ENCODE measurements around the gene PCGF6.

PCGF6 gene

GRCh38 chr10:103394180-103394579 lies 43.2 kb upstream of the PCGF6 start:
- H3K4me1 ChIP-seq: peaks cover 0 to 37% (median 28%) of the 10 kb centered on the region in 4 donors
- intact Hi-C loops (cut with DNase I; ENCODE audit: low total_unique reads): loop anchor here (2.0 kb wide), 1 partner anchor 27 kb away; the partner anchor contains the start of gene TAF5
- TF ChIP-seq, protein P1, sequence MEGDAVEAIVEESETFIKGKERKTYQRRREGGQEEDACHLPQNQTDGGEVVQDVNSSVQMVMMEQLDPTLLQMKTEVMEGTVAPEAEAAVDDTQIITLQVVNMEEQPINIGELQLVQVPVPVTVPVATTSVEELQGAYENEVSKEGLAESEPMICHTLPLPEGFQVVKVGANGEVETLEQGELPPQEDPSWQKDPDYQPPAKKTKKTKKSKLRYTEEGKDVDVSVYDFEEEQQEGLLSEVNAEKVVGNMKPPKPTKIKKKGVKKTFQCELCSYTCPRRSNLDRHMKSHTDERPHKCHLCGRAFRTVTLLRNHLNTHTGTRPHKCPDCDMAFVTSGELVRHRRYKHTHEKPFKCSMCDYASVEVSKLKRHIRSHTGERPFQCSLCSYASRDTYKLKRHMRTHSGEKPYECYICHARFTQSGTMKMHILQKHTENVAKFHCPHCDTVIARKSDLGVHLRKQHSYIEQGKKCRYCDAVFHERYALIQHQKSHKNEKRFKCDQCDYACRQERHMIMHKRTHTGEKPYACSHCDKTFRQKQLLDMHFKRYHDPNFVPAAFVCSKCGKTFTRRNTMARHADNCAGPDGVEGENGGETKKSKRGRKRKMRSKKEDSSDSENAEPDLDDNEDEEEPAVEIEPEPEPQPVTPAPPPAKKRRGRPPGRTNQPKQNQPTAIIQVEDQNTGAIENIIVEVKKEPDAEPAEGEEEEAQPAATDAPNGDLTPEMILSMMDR (IDR thresholded peaks at IDR 0.05): no peak
- peaks cover 28 to 37% (median 31%) of the 10 kb centered on the region in 3 donors for H3K36me3 ChIP-seq
- H3K27me3 ChIP-seq: no peaks in the 10 kb centered on the region
- no peaks in the 10 kb centered on the region for H3K9me3 ChIP-seq
- H3K4me3 ChIP-seq: no peak overlapping the region
- DNase-seq: no peak
- H3K27ac ChIP-seq: no peak overlapping the region

- Histone ChIP-seq H3K36me3 (peaks cover 52 to 87% (median 55%) of the 10 kb centered on the region in 3 donors), H3K4me1 (no peaks in the 10 kb centered on the region)
Observed at GRCh38 chr10:103382769-103383168, 31.8 kb upstream of the PCGF6 start.

DNA sequence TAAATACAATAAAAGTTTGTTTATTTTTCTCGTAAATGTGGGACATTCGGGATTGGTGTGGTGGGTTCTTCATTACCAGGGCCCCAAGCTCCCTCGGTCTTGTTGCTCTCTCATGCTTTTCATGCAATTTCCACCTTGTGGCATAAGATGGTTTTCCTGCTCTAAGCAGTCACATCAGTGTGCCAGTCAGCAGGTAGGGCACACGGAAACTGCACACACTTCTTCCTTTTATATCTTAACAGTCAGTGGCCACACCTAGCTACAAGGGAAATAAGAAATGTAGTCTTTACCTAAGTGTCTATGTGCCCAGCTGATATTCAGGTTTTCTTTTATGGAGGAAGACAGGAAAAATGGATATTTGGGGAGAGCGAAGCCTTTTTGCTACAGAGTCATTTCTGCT lies 23.3 kb upstream of the PCGF6 start:
- H3K9me3 ChIP-seq: no peaks in the 10 kb centered on the region
- H3K27ac ChIP-seq: no peak overlapping the region
- no peaks in the 10 kb centered on the region for H3K27me3 ChIP-seq
- intact Hi-C loops (cut with DNase I; ENCODE audit: low total_unique reads): no loop called here
- peaks cover 0 to 13% (median 7%) of the 10 kb centered on the region in 4 donors for H3K4me1 ChIP-seq
- H3K4me3 ChIP-seq: no peak overlapping the region
- no peak for DNase-seq
- TF ChIP-seq, protein P1 (IDR thresholded peaks at IDR 0.05): no peak
- peaks cover 27 to 52% (median 31%) of the 10 kb centered on the region in 3 donors for H3K36me3 ChIP-seq

More at GRCh38 chr10:103382769-103383168, 31.8 kb upstream of the PCGF6 start:
- H3K27me3 ChIP-seq: no peaks in the 10 kb centered on the region
- intact Hi-C loops (cut with DNase I; ENCODE audit: low total_unique reads): no loop called here
- no peak for DNase-seq
- H3K4me3 ChIP-seq: no peak overlapping the region
- H3K27ac ChIP-seq: no peak overlapping the region
- H3K9me3 ChIP-seq: no peaks in the 10 kb centered on the region
- TF ChIP-seq, protein P1 (IDR thresholded peaks at IDR 0.05): no peak

GRCh38 chr10:103373544-103373943 lies 22.6 kb upstream of the PCGF6 start:
- intact Hi-C loops (cut with DNase I; ENCODE audit: low total_unique reads): no loop called here
- DNase-seq: no peak
- Histone ChIP-seq H3K27me3 (no peaks in the 10 kb centered on the region), H3K9me3 (no peaks in the 10 kb centered on the region), H3K4me3 (no peak overlapping the region), H3K27ac (no peak overlapping the region), H3K4me1 (peaks cover 0 to 20% (median 13%) of the 10 kb centered on the region in 4 donors), H3K36me3 (peaks cover 27 to 45% (median 29%) of the 10 kb centered on the region in 3 donors)
- TF ChIP-seq, protein P1 (IDR thresholded peaks at IDR 0.05): no peak

DNA sequence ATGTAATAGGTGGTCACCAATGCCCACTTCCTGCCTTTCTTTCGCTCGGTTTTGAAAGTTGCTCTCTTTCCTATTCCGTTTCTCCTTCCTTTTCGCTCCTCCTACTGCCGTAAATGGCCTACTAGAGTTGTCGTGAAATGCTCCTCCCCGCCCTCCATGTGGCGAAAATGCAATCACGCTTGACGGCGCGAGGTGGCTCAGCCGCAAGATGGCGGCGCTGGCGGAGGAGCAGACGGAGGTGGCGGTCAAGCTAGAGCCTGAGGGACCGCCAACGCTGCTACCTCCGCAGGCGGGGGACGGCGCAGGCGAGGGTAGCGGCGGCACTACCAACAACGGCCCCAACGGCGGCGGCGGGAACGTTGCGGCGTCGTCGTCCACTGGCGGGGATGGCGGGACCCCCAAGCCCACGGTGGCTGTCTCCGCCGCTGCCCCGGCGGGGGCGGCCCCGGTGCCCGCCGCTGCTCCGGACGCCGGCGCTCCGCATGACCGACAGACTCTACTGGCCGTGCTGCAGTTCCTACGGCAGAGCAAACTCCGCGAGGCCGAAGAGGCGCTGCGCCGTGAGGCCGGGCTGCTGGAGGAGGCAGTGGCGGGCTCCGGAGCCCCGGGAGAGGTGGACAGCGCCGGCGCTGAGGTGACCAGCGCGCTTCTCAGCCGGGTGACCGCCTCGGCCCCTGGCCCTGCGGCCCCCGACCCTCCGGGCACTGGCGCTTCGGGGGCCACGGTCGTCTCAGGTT lies 17.0 kb upstream of the PCGF6 start, which contains the start of gene TAF5:
Gene TAF5, plus strand, starts transcription at position 195 of the 737 bp plus-strand sequence. Its CDS starts 14 bp downstream, at position 209.
- TF ChIP-seq, protein P1 (IDR thresholded peaks at IDR 0.05): peak in 1 of 2 experiments; percentile 19
- Histone ChIP-seq H3K4me1 (peaks cover 0 to 20% (median 15%) of the 10 kb centered on the region in 4 donors), H3K9me3 (no peaks in the 10 kb centered on the region), H3K36me3 (no peaks in the 10 kb centered on the region), H3K27ac (peak within 1 kb of the TSS; percentile 80 to 94), H3K27me3 (no peaks in the 10 kb centered on the region), H3K4me3 (peak within 1 kb of the TSS; percentile 68 to 98)
- intact Hi-C loops (cut with DNase I; ENCODE audit: low total_unique reads): loop anchor here (2.0 to 10.0 kb wide), 2 partner anchors 27 to 653 kb away; partner anchors contain the start of genes ARL3 and SFXN2
- DNase-seq: peak; percentile 89 to 94
